T47D (cell line): ENCODE data around the gene SLC37A1.

Experiments
- DNase-seq, 2 experiments: peaks; one replicate each; pipeline versions ENCODE4 v3.0.0 to v3.0.0-alpha.2; 2011 to 2012; ENCODE audit warnings: low read depth in 1 of 2, low spot score in 1 of 2
- JUND ChIP-seq: IDR thresholded peaks from 2 replicates; pipeline ENCODE4 v1.6.1; 2012; ENCODE audit warnings: low read depth
- in situ Hi-C: cut with HindIII; loops from 2 replicates; pipeline ENCODE4 v1.10.0; 2016; ENCODE audit warnings: low sequenced_read_pairs, low pct_unique_long_range_greater_than_20kb

The SLC37A1 gene

DNA sequence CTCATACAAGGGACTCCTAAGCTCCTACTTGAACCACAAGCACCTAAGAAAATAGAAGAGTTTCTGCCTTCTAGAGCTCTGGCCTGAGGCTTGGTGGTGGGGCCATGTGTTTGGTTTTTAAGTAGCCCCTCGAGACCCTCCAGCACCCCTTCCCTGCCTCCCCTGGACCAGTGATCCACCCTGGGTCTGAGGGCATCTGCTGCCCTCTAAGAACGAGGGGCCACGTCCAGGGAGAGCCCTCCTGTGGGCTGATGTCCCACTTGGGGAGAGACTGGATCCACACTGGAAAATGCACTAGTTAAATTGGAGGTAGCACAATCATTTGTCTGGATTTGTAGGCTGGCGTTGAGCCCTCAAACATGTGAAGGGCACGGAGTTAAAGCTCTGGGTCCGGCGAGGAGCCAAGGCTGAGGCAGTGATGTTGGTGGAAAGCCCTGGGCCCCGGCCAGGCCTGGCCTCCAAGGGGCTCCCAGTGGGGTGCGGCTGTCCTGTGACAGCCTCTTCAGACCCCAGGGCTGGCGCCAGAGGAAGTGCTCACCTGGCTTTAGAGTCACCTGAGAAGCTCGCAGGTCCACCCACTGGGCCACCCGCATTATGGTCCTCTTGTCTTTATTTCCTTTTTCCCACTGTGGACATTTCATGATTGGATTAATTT is 65.2 kb downstream of the SLC37A1 start:
- in situ Hi-C loops = no loop called here
- TF ChIP-seq JUND = no peak

DNA sequence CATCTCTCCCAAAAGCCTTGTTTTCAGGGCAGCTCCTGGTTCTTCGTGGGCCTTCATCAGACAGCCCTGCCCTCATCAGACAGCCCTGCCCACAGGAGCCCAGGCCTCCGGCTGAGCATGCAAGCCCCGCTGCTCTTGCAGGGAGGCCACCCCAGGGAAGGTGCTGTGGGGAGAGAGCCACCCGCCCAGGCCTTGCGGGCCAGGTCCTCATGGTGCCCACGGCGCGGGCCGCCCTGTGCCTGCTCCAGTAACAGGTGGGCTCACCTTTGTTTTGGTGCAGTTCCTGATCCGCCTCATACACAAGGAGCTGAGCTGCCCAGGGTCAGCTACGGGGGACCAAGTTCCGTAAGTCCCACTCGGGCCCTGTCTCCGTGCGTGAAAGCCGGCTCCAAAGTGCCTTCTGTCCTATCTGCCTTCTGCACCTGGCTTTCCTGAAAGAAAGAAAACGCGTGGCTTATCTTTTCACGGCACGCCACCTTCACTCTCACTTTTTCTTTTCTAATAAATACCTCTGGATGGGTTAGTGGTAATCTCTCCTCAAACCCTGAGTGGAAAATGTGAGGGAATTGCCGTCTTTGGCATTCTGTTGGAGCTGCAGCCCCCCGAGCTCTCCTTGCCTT is 65.9 kb downstream of the SLC37A1 start:
- DNase-seq = no peak
- in situ Hi-C loops = no loop called here
- no peak for TF ChIP-seq JUND

More for the DNA sequence above, 65.2 kb downstream of the SLC37A1 start:
- no peak for DNase-seq

DNA sequence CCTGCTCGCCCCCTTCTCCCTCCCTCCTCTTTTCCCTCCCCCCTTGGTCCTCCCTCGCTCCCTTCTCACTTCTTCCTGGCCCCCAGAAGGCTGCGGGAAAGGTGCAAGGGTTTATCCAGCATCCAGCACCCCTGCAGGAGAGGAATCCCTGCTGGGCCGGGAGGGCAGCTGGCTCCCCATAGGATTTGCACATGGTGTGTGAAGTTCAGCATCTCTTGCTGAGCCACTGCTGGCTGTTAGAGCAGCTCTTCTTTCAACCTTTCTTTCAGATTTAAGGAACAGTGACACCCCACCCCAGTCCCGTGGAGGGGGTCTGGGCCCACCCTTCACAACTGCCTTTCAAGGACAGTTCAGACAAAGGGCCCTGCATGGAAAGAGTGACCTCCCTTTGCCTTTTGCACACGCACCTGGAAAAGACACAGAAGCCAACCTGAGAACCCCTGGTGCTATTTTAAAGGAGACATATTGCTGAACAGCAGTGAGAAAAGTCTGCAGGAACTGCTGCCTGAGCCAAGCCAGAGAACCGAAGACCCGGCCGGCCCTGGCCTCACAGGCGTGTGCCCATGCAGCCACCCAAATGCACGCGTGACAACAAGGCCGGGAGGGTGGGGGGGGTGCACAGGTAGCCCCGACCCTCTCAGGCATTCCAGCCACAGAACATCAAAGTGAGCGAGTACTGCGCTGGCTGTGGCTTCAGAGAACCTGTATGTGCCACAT is 66.6 kb downstream of the SLC37A1 start:
- DNase-seq = no peak
- TF ChIP-seq JUND = no peak
- in situ Hi-C loops = no loop called here

- in situ Hi-C loops = no loop called here
- no peak for TF ChIP-seq JUND
- DNase-seq = no peak
Observed at GRCh38 chr21:42580793-42581321, 67.2 kb downstream of the SLC37A1 start.

DNA sequence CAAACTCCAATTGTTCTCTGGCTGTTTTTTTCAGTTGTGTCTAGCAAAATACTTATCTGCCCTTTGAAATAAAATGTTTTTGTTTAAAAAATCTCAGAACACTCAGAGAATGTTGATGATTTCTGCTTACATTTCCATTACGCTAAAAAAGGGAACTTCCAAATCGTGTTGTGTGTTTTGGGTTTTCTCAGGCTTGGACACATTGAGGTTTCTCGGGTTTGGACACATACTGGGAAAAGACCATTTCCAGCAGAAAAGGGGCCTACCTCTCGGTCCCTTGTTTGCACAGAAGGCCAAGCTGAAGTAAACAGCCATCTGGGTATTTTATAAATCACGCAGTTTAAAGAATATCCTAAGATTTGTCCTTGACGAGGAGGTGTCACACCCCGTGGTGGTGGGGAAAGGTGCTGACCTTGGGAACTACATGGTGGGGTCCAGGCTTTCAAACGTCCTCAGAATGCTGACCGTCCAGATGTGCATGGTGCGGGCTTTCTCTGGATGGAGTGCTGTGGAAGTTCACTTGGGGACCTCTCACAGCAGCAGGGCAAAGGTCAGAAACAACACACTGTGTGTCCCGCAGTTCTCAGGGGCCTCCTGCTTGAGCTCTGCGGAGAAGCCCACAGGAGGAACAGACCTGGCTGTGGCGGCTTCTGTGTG is 67.8 kb downstream of the SLC37A1 start:
- in situ Hi-C loops = no loop called here
- no peak for DNase-seq
- no peak for TF ChIP-seq JUND

DNA sequence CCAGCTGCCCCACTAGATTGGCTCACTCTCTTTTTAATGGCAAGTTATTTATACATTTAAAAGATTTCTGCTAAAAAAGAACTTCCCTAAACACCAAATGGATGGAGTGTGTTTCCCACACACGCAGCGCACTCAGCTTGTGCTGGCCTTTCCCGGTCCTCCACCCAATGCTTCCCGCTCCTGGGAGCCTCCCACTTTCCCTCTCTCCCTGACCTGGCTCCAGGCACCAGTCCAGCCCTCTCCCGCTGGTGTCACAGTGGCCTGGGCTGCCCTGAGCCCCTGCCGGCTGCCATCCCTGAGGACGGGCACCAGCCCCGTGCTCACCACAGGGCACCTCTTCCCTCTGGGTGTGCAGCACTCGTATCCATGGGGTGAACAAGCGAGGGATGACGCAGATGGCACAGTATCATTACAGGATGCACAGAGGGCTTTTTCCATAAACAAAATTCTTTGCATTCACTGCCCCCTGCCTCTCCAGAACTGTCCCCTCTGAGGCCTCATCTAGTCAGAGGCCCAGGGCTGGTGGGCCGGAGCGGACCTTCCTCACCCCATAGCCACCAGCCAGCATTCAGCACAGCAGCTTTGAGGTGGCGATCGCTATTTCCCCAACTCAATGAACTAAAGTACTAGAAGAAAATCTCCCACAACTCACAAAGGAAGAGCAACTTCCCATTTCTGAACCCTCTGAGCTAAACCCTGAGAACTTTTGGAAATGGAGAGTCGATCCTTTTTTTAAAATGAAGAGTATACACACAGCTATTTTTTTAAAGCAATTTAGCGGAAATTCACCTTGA is 68.5 kb downstream of the SLC37A1 start:
- TF ChIP-seq JUND = no peak
- in situ Hi-C loops = no loop called here
- DNase-seq = no peak

GRCh38 chr21:42582787-42583476 is 69.3 kb downstream of the SLC37A1 start:
- DNase-seq = no peak
- TF ChIP-seq JUND = no peak
- in situ Hi-C loops = no loop called here

- in situ Hi-C loops = no loop called here
- no peak for TF ChIP-seq JUND
- DNase-seq = no peak
Observed at GRCh38 chr21:42583477-42584295, 70.0 kb downstream of the SLC37A1 start.

DNA sequence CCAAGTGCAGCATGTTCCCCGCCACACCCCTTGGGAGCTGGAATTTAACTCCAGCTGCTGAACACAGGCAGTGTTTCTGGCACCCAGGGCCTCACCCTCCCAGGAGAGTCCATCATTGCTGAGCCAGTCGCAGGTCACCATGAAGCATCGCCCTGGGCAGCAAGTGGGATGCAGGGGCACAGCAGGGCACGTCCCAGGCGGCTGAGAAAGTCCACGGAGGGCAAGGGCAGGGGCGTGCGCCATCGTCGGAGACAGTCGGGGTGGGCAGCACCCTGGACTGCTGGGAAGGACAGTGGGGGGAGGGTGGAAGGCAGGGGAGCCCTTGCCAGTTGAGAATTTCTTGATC is 70.6 kb downstream of the SLC37A1 start:
- DNase-seq = no peak
- no peak for TF ChIP-seq JUND
- in situ Hi-C loops = no loop called here

DNA sequence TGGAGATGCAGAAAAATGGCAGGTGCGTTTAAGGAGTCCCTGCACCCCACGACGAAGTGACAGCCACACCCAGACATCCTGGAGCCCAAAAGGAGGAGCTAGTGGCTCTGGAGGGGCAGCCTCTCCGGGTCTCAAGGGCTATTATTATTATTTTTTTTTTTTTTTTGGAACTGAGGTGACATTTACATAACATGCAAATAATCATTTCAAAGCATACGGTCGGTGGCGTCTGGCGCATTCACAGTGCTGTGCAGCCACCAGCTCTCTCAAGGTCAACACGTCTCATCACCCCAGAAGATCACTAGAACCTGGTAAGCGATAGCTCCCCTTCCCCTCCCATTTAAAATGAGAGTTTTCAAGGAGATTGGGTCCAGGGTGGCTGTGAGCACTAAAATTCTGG is 72.2 kb downstream of the SLC37A1 start:
- no peak for DNase-seq
- in situ Hi-C loops = no loop called here
- no peak for TF ChIP-seq JUND

DNA sequence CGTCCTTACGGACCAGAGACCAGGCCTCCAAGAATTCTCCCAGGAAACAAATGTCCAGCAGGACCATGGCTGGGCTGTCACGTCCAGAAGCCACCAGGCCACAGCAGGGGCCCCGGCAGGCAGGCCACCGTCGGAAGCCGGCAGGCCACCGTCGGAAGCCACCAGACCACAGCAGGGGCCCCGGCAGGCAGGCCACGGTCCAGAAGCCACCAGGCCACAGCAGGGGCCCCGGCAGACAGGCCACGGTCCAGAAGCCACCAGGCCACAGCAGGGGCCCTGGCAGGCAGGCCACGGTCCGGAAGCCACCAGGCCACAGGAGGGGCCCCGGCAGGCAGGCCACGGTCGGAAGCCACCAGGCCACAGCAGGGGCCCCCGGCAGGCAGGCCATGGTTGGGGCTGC is 72.8 kb downstream of the SLC37A1 start:
- in situ Hi-C loops = no loop called here
- no peak for DNase-seq
- TF ChIP-seq JUND = no peak
